Stimulated activated memory B cell treated with anti-CD40 and anti-IgM and Interleukin-4, amounts not matched to agents 10 μg/mL and 1 μg/mL and 100 μg/mL, for 72 hours (primary cell): Measurements from ENCODE around the gene LRPPRC.
"Not testable (repeated sequence)": the region's sequence is repeated elsewhere in the genome, so short reads cannot be mapped to it uniquely, and the experiment has no call there.

Source experiments
- ATAC-seq: fragments of 150-1000 bp; cut with Tn5 transposase; 2 replicates; pipeline ENCODE4 v1.10.0; 2021
- H3K27ac Mint-ChIP-seq: one replicate; pipeline ENCODE4 v1.8.0; 2022; ENCODE audit warnings: mild to moderate bottlenecking, mixed read lengths
- H3K27me3 Mint-ChIP-seq: one replicate; pipeline ENCODE4 v1.8.0; 2022; ENCODE audit warnings: mixed read lengths
- H3K36me3 Mint-ChIP-seq: one replicate; pipeline ENCODE4 v1.8.0; 2022; ENCODE audit warnings: mixed read lengths
- H3K4me1 Mint-ChIP-seq: one replicate; pipeline ENCODE4 v1.8.0; 2022; ENCODE audit warnings: mixed read lengths
- H3K4me3 Mint-ChIP-seq: one replicate; pipeline ENCODE4 v1.8.0; 2022; ENCODE audit warnings: mild to moderate bottlenecking, moderate library complexity, mixed read lengths
- H3K9me3 Mint-ChIP-seq: one replicate; pipeline ENCODE4 v1.8.0; 2022; ENCODE audit warnings: mixed read lengths

Gene LRPPRC

GRCh38 chr2:43995733-43996533 is at the start of gene LRPPRC:
Gene LRPPRC, minus strand, starts transcription at chr2:43995989. Its CDS starts 42 bp downstream, at chr2:43995947.
- H3K36me3 Mint-ChIP-seq = peaks cover 35% of the 10 kb centered on the region
- H3K27me3 Mint-ChIP-seq = no peaks in the 10 kb centered on the region

GRCh38 chr2:44045061-44045460 is 49.3 kb upstream of the LRPPRC start:
- H3K27ac Mint-ChIP-seq = no peak overlapping the region
- no peaks in the 10 kb centered on the region for H3K9me3 Mint-ChIP-seq
- no peak overlapping the region for H3K4me3 Mint-ChIP-seq
- no peak for ATAC-seq
- peaks cover 5% of the 10 kb centered on the region for H3K4me1 Mint-ChIP-seq
- H3K27me3 Mint-ChIP-seq = no peaks in the 10 kb centered on the region
- H3K36me3 Mint-ChIP-seq = no peaks in the 10 kb centered on the region

More at GRCh38 chr2:43995733-43996533, at the start of gene LRPPRC:
- Mint-ChIP-seq H3K9me3 (no peaks in the 10 kb centered on the region), H3K27ac (peak within 1 kb of the TSS; percentile 97), H3K4me1 (peaks cover 44% of the 10 kb centered on the region), H3K4me3 (peak within 1 kb of the TSS; percentile 93)
- ATAC-seq = peak; percentile 97

- no peaks in the 10 kb centered on the region for H3K36me3 Mint-ChIP-seq
- H3K4me3 Mint-ChIP-seq = no peak overlapping the region
- ATAC-seq = peak; percentile 94
- H3K27me3 Mint-ChIP-seq = no peaks in the 10 kb centered on the region
- peaks cover 5% of the 10 kb centered on the region for H3K4me1 Mint-ChIP-seq
- H3K9me3 Mint-ChIP-seq = no peaks in the 10 kb centered on the region
- no peak overlapping the region for H3K27ac Mint-ChIP-seq
Measured at GRCh38 chr2:44044281-44044720, 48.5 kb upstream of the LRPPRC start.

- H3K27ac Mint-ChIP-seq = no peak overlapping the region
- ATAC-seq = no peak
- H3K27me3 Mint-ChIP-seq = no peaks in the 10 kb centered on the region
- H3K36me3 Mint-ChIP-seq = no peaks in the 10 kb centered on the region
- H3K4me1 Mint-ChIP-seq = peaks cover 5% of the 10 kb centered on the region
- H3K9me3 Mint-ChIP-seq = no peaks in the 10 kb centered on the region
- no peak overlapping the region for H3K4me3 Mint-ChIP-seq
Measured at GRCh38 chr2:44040365-44040764, 44.6 kb upstream of the LRPPRC start.

- H3K9me3 Mint-ChIP-seq = no peaks in the 10 kb centered on the region
- no peaks in the 10 kb centered on the region for H3K36me3 Mint-ChIP-seq
- H3K27me3 Mint-ChIP-seq = no peaks in the 10 kb centered on the region
- H3K4me3 Mint-ChIP-seq = no peak overlapping the region
- H3K4me1 Mint-ChIP-seq = no peaks in the 10 kb centered on the region
- ATAC-seq = no peak
- no peak overlapping the region for H3K27ac Mint-ChIP-seq
Measured at GRCh38 chr2:44038277-44038676, 42.5 kb upstream of the LRPPRC start.

GRCh38 chr2:44037221-44037620 is 41.4 kb upstream of the LRPPRC start:
- Mint-ChIP-seq H3K36me3 (no peaks in the 10 kb centered on the region), H3K4me1 (no peaks in the 10 kb centered on the region), H3K4me3 (no peak overlapping the region), H3K27me3 (no peaks in the 10 kb centered on the region), H3K27ac (no peak overlapping the region), H3K9me3 (no peaks in the 10 kb centered on the region)
- ATAC-seq = no peak

- H3K36me3 Mint-ChIP-seq = no peaks in the 10 kb centered on the region
- peaks cover 11% of the 10 kb centered on the region for H3K27me3 Mint-ChIP-seq
- H3K9me3 Mint-ChIP-seq = no peaks in the 10 kb centered on the region
- H3K27ac Mint-ChIP-seq = no peak overlapping the region
- no peaks in the 10 kb centered on the region for H3K4me1 Mint-ChIP-seq
- H3K4me3 Mint-ChIP-seq = no peak overlapping the region
- ATAC-seq = no peak
Measured at GRCh38 chr2:44033947-44034346, 38.2 kb upstream of the LRPPRC start.

- H3K4me3 Mint-ChIP-seq, H3K36me3 Mint-ChIP-seq, ATAC-seq, H3K27ac Mint-ChIP-seq, H3K4me1 Mint-ChIP-seq, H3K9me3 Mint-ChIP-seq: not testable (repeated sequence)
- H3K27me3 Mint-ChIP-seq = peaks cover 11% of the 10 kb centered on the region
Measured at GRCh38 chr2:44027076-44027475, 31.3 kb upstream of the LRPPRC start.

GRCh38 chr2:44016282-44016681 is 20.5 kb upstream of the LRPPRC start:
- H3K4me3 Mint-ChIP-seq = no peak overlapping the region
- H3K4me1 Mint-ChIP-seq = peaks cover 6% of the 10 kb centered on the region
- H3K27me3 Mint-ChIP-seq = peaks cover 9% of the 10 kb centered on the region
- no peak for ATAC-seq
- no peaks in the 10 kb centered on the region for H3K36me3 Mint-ChIP-seq
- no peak overlapping the region for H3K27ac Mint-ChIP-seq
- no peaks in the 10 kb centered on the region for H3K9me3 Mint-ChIP-seq

- no peak overlapping the region for H3K27ac Mint-ChIP-seq
- no peak overlapping the region for H3K4me3 Mint-ChIP-seq
- H3K4me1 Mint-ChIP-seq = peaks cover 6% of the 10 kb centered on the region
- peaks cover 9% of the 10 kb centered on the region for H3K27me3 Mint-ChIP-seq
- H3K36me3 Mint-ChIP-seq = no peaks in the 10 kb centered on the region
- ATAC-seq = peak; percentile 41
- H3K9me3 Mint-ChIP-seq = no peaks in the 10 kb centered on the region
Measured at GRCh38 chr2:44015239-44015638, 19.4 kb upstream of the LRPPRC start.

- H3K27me3 Mint-ChIP-seq, ATAC-seq, H3K4me1 Mint-ChIP-seq, H3K9me3 Mint-ChIP-seq, H3K36me3 Mint-ChIP-seq, H3K27ac Mint-ChIP-seq, H3K4me3 Mint-ChIP-seq: not testable (repeated sequence)
Measured at GRCh38 chr2:44013205-44013604, 17.4 kb upstream of the LRPPRC start.

GRCh38 chr2:44010266-44010665 is 14.5 kb upstream of the LRPPRC start:
- Mint-ChIP-seq H3K36me3 (no peaks in the 10 kb centered on the region), H3K27ac (no peak overlapping the region), H3K4me1 (peaks cover 12% of the 10 kb centered on the region), H3K4me3 (no peak overlapping the region), H3K9me3 (no peaks in the 10 kb centered on the region), H3K27me3 (peaks cover 7% of the 10 kb centered on the region)
- ATAC-seq = no peak

- H3K4me3 Mint-ChIP-seq = no peak overlapping the region
- peaks cover 17% of the 10 kb centered on the region for H3K4me1 Mint-ChIP-seq
- no peaks in the 10 kb centered on the region for H3K36me3 Mint-ChIP-seq
- H3K9me3 Mint-ChIP-seq = no peaks in the 10 kb centered on the region
- no peak for ATAC-seq
- no peaks in the 10 kb centered on the region for H3K27me3 Mint-ChIP-seq
- H3K27ac Mint-ChIP-seq = no peak overlapping the region
Measured at GRCh38 chr2:44009136-44009735, 13.4 kb upstream of the LRPPRC start.

- H3K36me3 Mint-ChIP-seq = no peaks in the 10 kb centered on the region
- peak overlapping the region; percentile 18 for H3K4me3 Mint-ChIP-seq
- H3K27me3 Mint-ChIP-seq = no peaks in the 10 kb centered on the region
- no peaks in the 10 kb centered on the region for H3K9me3 Mint-ChIP-seq
- H3K4me1 Mint-ChIP-seq = peaks cover 19% of the 10 kb centered on the region
- no peak for ATAC-seq
- peak overlapping the region; percentile 74 for H3K27ac Mint-ChIP-seq
Measured at GRCh38 chr2:44005846-44006245, 10.1 kb upstream of the LRPPRC start.

GRCh38 chr2:44004735-44005602 is 9.2 kb upstream of the LRPPRC start:
- no peaks in the 10 kb centered on the region for H3K9me3 Mint-ChIP-seq
- peaks cover 19% of the 10 kb centered on the region for H3K4me1 Mint-ChIP-seq
- peak overlapping the region; percentile 74 for H3K27ac Mint-ChIP-seq
- no peaks in the 10 kb centered on the region for H3K36me3 Mint-ChIP-seq
- peak; percentile 45 for ATAC-seq
- H3K4me3 Mint-ChIP-seq = peak overlapping the region; percentile 18
- H3K27me3 Mint-ChIP-seq = no peaks in the 10 kb centered on the region
